IPS-NIHi7 (cell line): ENCODE data around the gene FGF14.
A peak's percentile ranks its signal among the peaks of the same experiment; 100 is the strongest.

Experiments
- DNase-seq: peaks from one replicate; pipeline ENCODE4 v3.0.0; 2012; ENCODE audit warnings: mixed read lengths; ENCODE audit errors: extremely low spot score

Gene FGF14

DNA sequence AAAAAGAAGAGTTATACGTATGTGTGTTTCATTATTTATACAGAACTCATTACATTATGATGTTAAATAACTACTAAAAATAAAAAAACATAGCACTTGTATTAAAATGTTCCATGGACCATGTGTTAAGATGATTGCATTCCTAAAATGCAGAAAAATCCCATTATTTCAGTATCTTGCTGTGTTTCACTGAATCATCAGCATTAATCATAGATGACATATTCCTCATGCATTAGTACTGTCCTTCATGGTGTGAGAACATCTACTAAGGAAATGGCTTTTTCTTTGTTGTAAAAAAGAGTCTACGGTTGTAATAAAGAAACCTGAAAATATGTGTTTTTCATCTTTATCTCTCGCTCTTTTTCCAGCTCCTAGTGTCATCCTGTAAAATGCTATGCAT is 416.5 kb downstream of the FGF14 start:
- no peak for DNase-seq

DNA sequence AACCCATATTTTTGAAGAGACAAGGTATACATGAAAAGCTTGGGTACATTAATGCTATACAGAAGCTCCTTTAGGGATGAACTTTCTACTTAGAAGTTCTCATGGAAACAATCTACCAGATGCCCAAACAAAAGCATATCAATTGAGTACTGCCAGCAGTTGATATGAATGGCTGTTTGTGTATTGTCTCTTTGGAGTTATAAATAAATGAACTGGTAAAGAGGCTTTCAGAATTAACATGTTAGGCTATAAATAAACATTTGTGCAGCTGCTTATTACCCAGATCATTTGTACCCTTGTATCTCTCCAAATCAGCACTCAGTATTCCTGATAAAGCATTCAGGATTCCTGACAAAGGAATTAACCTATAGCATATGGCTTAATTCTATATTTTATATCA is 418.9 kb downstream of the FGF14 start:
- no peak for DNase-seq

- DNase-seq: no peak
These were observed 422.0 kb downstream of the FGF14 start for GRCh38 chr13:101979825-101980224.

- DNase-seq: no peak
These were observed 423.1 kb downstream of the FGF14 start for GRCh38 chr13:101978552-101979315.

DNA sequence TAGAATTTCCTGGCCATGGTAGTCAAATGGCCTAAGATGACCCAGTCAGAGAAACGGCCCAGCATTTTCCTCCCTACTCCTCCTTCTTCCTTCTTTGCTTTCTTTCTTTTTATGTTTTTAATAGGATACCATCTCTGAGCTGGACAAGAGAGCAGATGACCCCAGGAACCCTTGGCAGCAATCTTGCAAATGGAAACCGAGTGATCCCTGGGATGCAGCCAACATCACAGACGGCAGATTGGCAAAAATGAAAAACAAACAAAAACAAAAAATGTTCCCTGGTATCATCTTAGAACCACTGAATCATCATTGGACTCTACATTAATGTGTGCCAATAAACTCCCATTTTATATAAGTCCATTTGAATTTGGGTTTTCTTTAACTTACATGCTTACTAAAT is 424.4 kb downstream of the FGF14 start:
- no peak for DNase-seq

GRCh38 chr13:101972191-101972590 is 429.7 kb downstream of the FGF14 start:
- no peak for DNase-seq

- peak; percentile 10 for DNase-seq
These were observed 431.5 kb downstream of the FGF14 start for GRCh38 chr13:101970341-101970740.

DNA sequence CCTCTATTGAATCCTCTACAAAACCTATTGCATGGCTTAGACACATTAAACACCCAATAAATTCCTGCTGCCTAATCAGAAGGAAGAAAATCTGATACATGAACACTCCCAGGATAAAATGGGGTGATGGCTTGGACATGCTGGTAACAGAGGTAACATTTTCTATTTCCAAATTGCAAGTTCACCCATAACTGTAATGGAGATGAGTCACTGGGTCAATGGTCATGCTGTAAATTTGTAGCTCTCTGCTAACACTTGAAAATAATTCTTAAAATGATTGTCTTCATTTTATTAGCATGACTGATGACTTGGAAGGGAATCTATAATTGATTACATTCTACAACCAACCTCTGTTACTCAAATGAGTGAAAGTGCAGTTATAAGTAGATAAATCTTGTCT is 434.1 kb downstream of the FGF14 start:
- no peak for DNase-seq

GRCh38 chr13:101967216-101967615 is 434.6 kb downstream of the FGF14 start:
- no peak for DNase-seq

DNA sequence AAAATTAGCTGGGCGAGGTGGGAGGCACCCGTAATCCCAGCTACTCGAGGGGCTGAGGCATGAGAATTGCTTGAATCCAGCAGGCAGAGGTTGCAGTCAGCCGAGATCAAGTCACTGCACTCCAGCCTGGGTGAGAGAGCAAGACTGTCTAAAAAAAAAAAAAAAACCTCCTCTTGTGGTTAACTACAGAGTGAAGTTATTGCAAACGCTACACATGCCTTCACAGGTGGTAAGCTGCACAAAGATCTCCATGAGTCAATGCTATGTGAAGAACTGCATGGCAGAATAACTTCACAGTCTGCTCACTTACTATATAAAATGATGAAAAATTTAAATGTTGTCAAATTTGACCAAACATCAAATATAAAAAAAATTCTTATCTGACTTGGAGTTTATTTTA is 436.8 kb downstream of the FGF14 start:
- DNase-seq: no peak

- no peak for DNase-seq
These were observed 442.8 kb downstream of the FGF14 start for GRCh38 chr13:101959016-101959415.

DNA sequence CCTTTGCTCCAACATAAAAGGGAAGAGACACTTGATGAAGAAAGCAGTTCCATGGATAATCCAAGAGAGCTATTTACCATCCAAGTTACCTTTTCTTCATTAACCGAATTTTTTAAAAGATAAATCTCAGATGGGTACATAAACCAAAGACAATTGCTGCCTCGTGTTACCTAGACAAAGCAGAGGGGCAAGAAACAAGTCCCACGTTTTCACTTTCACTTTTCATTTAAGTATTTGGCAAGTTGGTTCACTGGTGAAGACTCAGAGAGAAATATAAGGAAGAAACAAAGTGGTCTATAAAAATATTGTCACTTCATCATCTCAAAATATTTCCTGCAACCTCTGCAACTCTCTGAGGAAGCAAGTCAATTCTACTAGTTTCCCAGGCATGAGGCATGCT is 446.1 kb downstream of the FGF14 start:
- DNase-seq: no peak

DNA sequence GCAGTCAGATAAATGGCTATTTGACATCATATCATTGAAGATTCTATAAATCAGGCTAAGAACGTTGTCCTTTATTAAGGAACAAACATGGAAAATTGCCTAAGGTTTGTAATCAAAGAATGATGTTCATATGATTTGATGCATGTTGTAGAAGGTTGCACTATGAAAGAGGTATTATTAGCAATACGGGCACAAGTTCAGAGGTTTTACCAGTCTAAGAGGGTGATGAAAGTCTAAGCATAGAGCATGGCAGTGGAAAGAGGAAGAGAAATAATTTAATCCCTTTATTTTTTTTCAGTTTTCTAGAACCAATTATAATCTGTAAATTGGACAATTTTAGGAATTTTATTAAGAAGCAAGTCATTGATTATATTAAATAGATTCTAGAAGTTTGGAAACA is 450.7 kb downstream of the FGF14 start:
- no peak for DNase-seq

DNA sequence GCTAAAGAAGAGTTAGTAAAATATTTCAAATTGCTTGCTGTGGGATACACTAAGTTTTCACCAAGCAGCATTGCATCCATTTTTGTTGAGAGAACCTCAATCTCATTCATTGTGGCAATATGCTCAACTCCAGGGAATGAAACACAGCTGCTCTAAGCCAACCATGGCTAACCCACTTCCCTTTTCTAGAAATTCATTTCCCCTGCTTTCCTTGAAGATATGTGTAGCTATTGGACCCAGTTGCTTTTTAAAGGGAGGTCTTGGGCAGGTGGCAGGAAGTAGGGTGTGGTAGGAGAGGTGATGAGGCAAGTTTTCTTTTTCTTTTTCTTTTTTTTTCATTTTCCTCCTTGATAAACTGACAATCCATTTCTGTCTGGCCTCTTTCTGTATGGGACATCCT is 452.2 kb downstream of the FGF14 start:
- DNase-seq: no peak

- DNase-seq: no peak
These were observed 455.4 kb downstream of the FGF14 start for GRCh38 chr13:101946401-101946800.

- DNase-seq: peak; percentile 37
These were observed 456.4 kb downstream of the FGF14 start for GRCh38 chr13:101945435-101945834.

DNA sequence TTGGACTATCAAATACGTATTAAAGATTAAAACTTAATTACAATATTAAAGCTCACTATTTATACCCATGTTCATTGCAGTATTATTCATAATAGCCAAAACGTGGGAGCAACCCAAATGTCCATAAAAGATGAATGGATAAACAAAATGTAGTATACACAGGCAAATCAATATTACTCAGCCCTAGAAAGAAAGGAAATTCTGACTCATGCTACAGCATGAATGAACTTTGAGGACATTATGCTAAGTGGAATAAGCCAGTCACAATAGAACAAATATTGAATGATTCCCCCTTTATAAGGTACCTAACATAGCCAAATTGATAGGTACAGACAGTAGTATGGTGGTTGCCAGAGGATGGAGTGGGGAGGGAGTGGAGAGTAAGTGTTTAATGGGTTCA is 457.3 kb downstream of the FGF14 start:
- no peak for DNase-seq

GRCh38 chr13:101942535-101943157 is 459.2 kb downstream of the FGF14 start:
- DNase-seq: no peak

DNA sequence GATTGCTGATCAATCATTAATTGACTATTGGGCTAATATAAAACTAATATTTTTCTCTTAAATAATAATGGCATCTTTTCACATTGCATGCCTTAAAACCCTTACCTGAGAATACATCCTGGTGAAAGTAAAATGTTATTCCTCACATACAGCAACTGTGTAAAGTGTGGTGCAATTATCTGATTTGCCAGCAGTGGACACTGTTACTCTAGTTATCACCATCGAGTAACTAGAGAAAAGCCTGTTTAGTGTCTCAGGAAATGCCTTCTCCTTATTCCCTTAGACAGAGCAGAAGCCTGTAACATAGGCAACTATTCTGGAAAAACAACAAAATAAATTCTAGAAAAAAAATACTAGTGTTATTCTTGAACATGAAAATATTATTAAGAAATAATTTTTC is 459.8 kb downstream of the FGF14 start:
- peak; percentile 38 for DNase-seq

DNA sequence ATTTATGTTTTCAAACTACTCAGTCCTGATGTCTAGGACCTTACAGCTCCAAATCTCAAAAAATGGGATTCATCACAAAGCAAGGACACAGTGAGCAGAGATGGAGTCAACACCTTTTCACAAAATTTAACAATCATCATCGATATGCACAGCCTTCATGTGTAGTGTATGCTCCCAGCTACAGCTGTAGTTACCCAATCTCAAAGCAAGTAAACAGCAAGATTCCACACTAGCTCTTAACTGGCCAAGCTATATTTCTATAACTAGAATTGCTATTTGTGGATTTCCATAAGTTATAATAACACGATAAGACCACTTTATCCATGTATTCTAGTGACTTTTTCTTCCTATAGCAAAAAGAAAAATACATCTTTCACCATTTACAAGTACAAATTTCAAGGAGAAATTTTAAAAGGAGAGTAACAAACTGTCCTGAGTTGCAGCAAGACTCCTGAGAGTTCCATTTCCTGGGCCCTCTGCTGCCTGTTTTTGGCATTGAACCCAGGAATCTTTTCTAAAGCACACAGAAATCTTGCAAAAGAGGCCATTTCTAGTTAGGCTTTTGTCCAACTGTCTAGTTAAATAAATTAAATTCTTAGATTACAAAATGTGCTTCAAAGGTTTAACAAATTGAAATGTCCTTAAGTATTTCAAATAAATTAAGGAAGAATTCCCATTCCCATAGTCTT is 460.6 kb downstream of the FGF14 start:
- no peak for DNase-seq

GRCh38 chr13:101939370-101939769 is 462.5 kb downstream of the FGF14 start:
- no peak for DNase-seq

- DNase-seq: no peak
These were observed 466.0 kb downstream of the FGF14 start for GRCh38 chr13:101935828-101936227.

- DNase-seq: no peak
These were observed 470.7 kb downstream of the FGF14 start for GRCh38 chr13:101931186-101931585.
